Thyroid gland (tissue), 4 donors: ENCODE measurements around the gene ATP5PF.

Experiments used
- POLR2A ChIP-seq, 2 donors: fragments of 450-650 bp; IDR thresholded peaks; one replicate each; pipeline ENCODE4 v1.6.1; 2017; ENCODE audit warnings: antibody characterized with exemption in 2 of 2, mild to moderate bottlenecking in 2 of 2, moderate library complexity in 1 of 2
- TF ChIP-seq, protein P1 (sequence below), 6 experiments: fragments of 200-600 bp in 3 of 6; fragments of 450-650 bp in 3 of 6; sonication (generic) in 3 of 6; IDR thresholded peaks; one replicate each; pipeline ENCODE4 v1.5.1; 2016 to 2019; ENCODE audit warnings: antibody characterized with exemption in 6 of 6, mild to moderate bottlenecking in 2 of 6, inconsistent platforms in 1 of 6, moderate library complexity in 1 of 6

DNA sequence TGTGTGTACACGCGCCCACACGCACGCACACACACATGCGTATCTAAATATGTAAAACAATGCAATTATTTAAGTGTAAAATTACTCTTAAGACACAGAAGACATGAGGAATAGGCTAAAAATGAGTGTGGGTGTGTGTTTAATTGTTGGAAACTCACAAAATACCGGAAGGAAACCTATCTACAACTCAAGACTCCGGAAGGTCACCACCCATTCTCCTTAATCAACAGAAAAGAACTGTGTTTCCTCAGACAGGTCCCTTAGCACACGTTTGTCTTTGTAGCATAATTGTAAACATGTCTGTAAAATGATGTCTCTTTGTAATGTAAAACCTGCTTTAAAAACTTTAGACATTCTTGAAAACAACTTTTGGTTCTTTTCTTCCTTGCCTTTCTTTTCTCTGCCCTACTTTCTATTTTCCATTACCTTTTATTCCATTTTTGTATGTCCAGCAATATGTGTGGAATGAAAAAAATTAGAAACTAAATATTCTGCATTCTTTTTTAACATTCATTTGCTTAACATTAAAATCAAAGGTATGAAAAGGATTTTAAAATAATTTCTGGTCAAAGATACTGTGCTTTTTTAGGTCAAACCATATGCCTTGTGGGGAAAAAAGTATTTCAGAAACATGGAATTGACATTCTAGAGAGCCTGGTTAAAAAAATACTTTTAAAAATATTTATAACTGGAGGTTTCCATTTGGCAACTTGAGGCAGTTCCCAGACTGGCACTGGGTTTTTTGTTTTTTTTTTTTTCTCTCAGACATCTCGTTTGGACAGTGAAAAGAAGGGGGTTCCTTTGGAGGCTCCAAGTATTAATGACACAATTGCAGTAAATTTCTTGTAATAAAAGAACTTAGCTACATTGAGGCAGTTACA, 46.2 kb downstream of the ATP5PF start:
- TF ChIP-seq, protein P1, sequence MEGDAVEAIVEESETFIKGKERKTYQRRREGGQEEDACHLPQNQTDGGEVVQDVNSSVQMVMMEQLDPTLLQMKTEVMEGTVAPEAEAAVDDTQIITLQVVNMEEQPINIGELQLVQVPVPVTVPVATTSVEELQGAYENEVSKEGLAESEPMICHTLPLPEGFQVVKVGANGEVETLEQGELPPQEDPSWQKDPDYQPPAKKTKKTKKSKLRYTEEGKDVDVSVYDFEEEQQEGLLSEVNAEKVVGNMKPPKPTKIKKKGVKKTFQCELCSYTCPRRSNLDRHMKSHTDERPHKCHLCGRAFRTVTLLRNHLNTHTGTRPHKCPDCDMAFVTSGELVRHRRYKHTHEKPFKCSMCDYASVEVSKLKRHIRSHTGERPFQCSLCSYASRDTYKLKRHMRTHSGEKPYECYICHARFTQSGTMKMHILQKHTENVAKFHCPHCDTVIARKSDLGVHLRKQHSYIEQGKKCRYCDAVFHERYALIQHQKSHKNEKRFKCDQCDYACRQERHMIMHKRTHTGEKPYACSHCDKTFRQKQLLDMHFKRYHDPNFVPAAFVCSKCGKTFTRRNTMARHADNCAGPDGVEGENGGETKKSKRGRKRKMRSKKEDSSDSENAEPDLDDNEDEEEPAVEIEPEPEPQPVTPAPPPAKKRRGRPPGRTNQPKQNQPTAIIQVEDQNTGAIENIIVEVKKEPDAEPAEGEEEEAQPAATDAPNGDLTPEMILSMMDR (IDR thresholded peaks at IDR 0.05): no peak
- TF ChIP-seq POLR2A (IDR thresholded peaks at IDR 0.05): no peak
